ENCODE data around the gene PAK6.

PAK6 gene

DNA sequence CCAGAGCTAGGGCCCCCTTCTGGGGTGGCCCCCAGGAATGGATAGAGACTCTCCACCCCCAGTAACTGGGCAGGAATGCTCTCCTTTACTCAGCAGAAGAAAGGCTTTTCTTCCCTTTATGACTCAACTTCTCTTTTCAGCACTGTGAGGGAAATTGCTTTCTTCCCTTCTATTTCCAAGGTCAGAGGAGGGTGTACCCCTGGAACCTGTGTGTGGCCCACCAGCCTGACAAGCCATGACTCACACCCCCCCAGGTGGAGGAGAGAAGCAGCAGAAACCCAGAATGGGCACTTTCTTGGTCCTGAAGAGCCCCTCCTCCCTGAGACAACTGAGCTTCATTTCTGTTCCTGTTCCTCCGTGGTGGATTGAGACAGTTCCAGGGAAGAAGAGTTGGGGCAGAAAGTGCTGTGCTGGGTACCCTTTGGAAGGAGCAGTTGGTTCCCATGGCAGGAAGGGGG, 46.7 kb downstream of the PAK6 start:
- no peaks in the 10 kb centered on the region for H4K20me1 ChIP-seq (ENCODE audit: insufficient read depth, low read length, poor library complexity, severe bottlenecking)

GRCh38 chr15:40286061-40286532, 47.2 kb downstream of the PAK6 start:
- H3K79me2 ChIP-seq (ENCODE audit: insufficient read depth, low read length) = no peaks in the 10 kb centered on the region
- no peaks in the 10 kb centered on the region for H3K9me3 ChIP-seq (ENCODE audit: insufficient read depth, low read depth, low read length)
- H4K20me1 ChIP-seq (ENCODE audit: insufficient read depth, low read length, poor library complexity, severe bottlenecking) = no peaks in the 10 kb centered on the region
- no peak overlapping the region for H2AFZ ChIP-seq (ENCODE audit: low read length)
- no peak overlapping the region for H3K4me3 ChIP-seq (ENCODE audit: low read length, poor library complexity, severe bottlenecking)
- H3F3A ChIP-seq (ENCODE audit: low read depth) = 0 out of 2 replicates have a peak, but pooled peaks cover 3% of the 10 kb centered on the region
- TF ChIP-seq, protein P1, sequence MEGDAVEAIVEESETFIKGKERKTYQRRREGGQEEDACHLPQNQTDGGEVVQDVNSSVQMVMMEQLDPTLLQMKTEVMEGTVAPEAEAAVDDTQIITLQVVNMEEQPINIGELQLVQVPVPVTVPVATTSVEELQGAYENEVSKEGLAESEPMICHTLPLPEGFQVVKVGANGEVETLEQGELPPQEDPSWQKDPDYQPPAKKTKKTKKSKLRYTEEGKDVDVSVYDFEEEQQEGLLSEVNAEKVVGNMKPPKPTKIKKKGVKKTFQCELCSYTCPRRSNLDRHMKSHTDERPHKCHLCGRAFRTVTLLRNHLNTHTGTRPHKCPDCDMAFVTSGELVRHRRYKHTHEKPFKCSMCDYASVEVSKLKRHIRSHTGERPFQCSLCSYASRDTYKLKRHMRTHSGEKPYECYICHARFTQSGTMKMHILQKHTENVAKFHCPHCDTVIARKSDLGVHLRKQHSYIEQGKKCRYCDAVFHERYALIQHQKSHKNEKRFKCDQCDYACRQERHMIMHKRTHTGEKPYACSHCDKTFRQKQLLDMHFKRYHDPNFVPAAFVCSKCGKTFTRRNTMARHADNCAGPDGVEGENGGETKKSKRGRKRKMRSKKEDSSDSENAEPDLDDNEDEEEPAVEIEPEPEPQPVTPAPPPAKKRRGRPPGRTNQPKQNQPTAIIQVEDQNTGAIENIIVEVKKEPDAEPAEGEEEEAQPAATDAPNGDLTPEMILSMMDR (conservative IDR thresholded peaks at IDR 0.05; ENCODE audit: low read length) = no peak
- no peak for TF ChIP-seq EZH2phosphoT487 (IDR thresholded peaks at IDR 0.05; ENCODE audit: borderline replicate concordance)
- no peaks in the 10 kb centered on the region for H3K9me2 ChIP-seq (replicated peaks; ENCODE audit: low read depth, low read length)
- no peak overlapping the region for H3K4me2 ChIP-seq (ENCODE audit: low read depth, low read length, poor library complexity, severe bottlenecking)
- no peaks in the 10 kb centered on the region for H3K27me3 ChIP-seq (ENCODE audit: insufficient read depth, low read length, poor library complexity, severe bottlenecking)
- H3K9ac ChIP-seq (ENCODE audit: low read depth, low read length, poor library complexity, severe bottlenecking) = no peak overlapping the region
- H3K36me3 ChIP-seq (ENCODE audit: insufficient read depth, low read length) = no peaks in the 10 kb centered on the region; the same call in 1 of the 2 replicates
- no peaks in the 10 kb centered on the region for H3K4me1 ChIP-seq (ENCODE audit: insufficient read depth, low read length, poor library complexity, severe bottlenecking)

More for the DNA sequence above, 46.7 kb downstream of the PAK6 start:
- Histone ChIP-seq H3K4me2 (ENCODE audit: low read depth, low read length, poor library complexity, severe bottlenecking) (no peak overlapping the region), H3F3A (ENCODE audit: low read depth) (0 out of 2 replicates have a peak, but pooled peaks cover 3% of the 10 kb centered on the region), H3K27me3 (ENCODE audit: insufficient read depth, low read length, poor library complexity, severe bottlenecking) (no peaks in the 10 kb centered on the region), H3K9ac (ENCODE audit: low read depth, low read length, poor library complexity, severe bottlenecking) (no peak overlapping the region), H3K79me2 (ENCODE audit: insufficient read depth, low read length) (no peaks in the 10 kb centered on the region), H3K9me2 (replicated peaks; ENCODE audit: low read depth, low read length) (no peaks in the 10 kb centered on the region), H3K9me3 (ENCODE audit: insufficient read depth, low read depth, low read length) (no peaks in the 10 kb centered on the region), H3K4me3 (ENCODE audit: low read length, poor library complexity, severe bottlenecking) (no peak overlapping the region), H3K4me1 (ENCODE audit: insufficient read depth, low read length, poor library complexity, severe bottlenecking) (no peaks in the 10 kb centered on the region), H3K36me3 (ENCODE audit: insufficient read depth, low read length) (no peaks in the 10 kb centered on the region; the same call in 1 of the 2 replicates), H2AFZ (ENCODE audit: low read length) (no peak overlapping the region)
- TF ChIP-seq, protein P1 (conservative IDR thresholded peaks at IDR 0.05; ENCODE audit: low read length) = no peak
- TF ChIP-seq EZH2phosphoT487 (IDR thresholded peaks at IDR 0.05; ENCODE audit: borderline replicate concordance) = no peak

- Histone ChIP-seq H3K9ac (ENCODE audit: low read depth, low read length, poor library complexity, severe bottlenecking) (no peak overlapping the region), H3K4me2 (ENCODE audit: low read depth, low read length, poor library complexity, severe bottlenecking) (no peak overlapping the region), H3F3A (ENCODE audit: low read depth) (0 out of 2 replicates have a peak, but pooled peaks cover 3% of the 10 kb centered on the region), H4K20me1 (ENCODE audit: insufficient read depth, low read length, poor library complexity, severe bottlenecking) (no peaks in the 10 kb centered on the region), H3K9me3 (ENCODE audit: insufficient read depth, low read depth, low read length) (no peaks in the 10 kb centered on the region), H3K36me3 (ENCODE audit: insufficient read depth, low read length) (no peaks in the 10 kb centered on the region; the same call in 1 of the 2 replicates), H3K4me1 (ENCODE audit: insufficient read depth, low read length, poor library complexity, severe bottlenecking) (no peaks in the 10 kb centered on the region), H2AFZ (ENCODE audit: low read length) (no peak overlapping the region), H3K9me2 (replicated peaks; ENCODE audit: low read depth, low read length) (no peaks in the 10 kb centered on the region), H3K27me3 (ENCODE audit: insufficient read depth, low read length, poor library complexity, severe bottlenecking) (no peaks in the 10 kb centered on the region), H3K4me3 (ENCODE audit: low read length, poor library complexity, severe bottlenecking) (no peak overlapping the region), H3K79me2 (ENCODE audit: insufficient read depth, low read length) (no peaks in the 10 kb centered on the region)
- no peak for TF ChIP-seq EZH2phosphoT487 (IDR thresholded peaks at IDR 0.05; ENCODE audit: borderline replicate concordance)
- TF ChIP-seq, protein P1 (conservative IDR thresholded peaks at IDR 0.05; ENCODE audit: low read length) = no peak
Observed at GRCh38 chr15:40286794-40287193, 47.9 kb downstream of the PAK6 start.

Measured in Loucy (cell line).